ENCODE data around the gene CYP8B1. TPM values are rescaled to one million over a fixed set of nuclear protein-coding genes. Genes with fewer than 3 reads are reported as not detected.

The CYP8B1 gene
- total RNA-seq, 1 donor from 2014 or later = not detected

DNA sequence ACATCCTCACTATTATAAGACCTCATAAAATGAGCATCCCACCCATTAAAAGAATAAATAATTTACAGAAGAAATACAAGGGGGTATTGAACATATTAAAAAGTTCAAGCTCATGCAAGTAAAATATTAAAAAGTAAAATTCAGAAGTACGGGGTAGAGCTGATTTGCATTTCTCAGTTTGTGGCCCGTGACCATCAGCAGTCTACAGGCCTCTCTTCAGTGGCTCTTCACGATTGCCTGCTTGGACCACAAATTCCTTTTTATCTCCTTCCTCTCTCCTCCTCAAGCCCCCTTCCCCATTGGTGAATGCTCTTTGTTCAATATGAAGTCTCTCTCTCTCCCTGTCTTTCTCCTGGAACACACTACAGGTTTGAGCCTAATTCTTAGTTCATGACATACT is 19.1 kb downstream of the CYP8B1 start:
- peaks cover 8% of the 10 kb centered on the region for H3K9me3 Mint-ChIP-seq
- H3K4me3 Mint-ChIP-seq = no peak overlapping the region
- no peak for DNase-seq (ENCODE audit: low read depth, low spot score)
- H3K27ac Mint-ChIP-seq (ENCODE audit: unreplicated experiment) = no peak overlapping the region
- peaks cover 24% of the 10 kb centered on the region for H3K27me3 Mint-ChIP-seq (ENCODE audit: low read depth)
- no peaks in the 10 kb centered on the region for H3K4me1 Mint-ChIP-seq
- peaks cover 2% of the 10 kb centered on the region for H3K36me3 Mint-ChIP-seq (ENCODE audit: low read depth)
- TF ChIP-seq, protein P1, sequence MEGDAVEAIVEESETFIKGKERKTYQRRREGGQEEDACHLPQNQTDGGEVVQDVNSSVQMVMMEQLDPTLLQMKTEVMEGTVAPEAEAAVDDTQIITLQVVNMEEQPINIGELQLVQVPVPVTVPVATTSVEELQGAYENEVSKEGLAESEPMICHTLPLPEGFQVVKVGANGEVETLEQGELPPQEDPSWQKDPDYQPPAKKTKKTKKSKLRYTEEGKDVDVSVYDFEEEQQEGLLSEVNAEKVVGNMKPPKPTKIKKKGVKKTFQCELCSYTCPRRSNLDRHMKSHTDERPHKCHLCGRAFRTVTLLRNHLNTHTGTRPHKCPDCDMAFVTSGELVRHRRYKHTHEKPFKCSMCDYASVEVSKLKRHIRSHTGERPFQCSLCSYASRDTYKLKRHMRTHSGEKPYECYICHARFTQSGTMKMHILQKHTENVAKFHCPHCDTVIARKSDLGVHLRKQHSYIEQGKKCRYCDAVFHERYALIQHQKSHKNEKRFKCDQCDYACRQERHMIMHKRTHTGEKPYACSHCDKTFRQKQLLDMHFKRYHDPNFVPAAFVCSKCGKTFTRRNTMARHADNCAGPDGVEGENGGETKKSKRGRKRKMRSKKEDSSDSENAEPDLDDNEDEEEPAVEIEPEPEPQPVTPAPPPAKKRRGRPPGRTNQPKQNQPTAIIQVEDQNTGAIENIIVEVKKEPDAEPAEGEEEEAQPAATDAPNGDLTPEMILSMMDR (conservative IDR thresholded peaks at IDR 0.05) = no peak

DNA sequence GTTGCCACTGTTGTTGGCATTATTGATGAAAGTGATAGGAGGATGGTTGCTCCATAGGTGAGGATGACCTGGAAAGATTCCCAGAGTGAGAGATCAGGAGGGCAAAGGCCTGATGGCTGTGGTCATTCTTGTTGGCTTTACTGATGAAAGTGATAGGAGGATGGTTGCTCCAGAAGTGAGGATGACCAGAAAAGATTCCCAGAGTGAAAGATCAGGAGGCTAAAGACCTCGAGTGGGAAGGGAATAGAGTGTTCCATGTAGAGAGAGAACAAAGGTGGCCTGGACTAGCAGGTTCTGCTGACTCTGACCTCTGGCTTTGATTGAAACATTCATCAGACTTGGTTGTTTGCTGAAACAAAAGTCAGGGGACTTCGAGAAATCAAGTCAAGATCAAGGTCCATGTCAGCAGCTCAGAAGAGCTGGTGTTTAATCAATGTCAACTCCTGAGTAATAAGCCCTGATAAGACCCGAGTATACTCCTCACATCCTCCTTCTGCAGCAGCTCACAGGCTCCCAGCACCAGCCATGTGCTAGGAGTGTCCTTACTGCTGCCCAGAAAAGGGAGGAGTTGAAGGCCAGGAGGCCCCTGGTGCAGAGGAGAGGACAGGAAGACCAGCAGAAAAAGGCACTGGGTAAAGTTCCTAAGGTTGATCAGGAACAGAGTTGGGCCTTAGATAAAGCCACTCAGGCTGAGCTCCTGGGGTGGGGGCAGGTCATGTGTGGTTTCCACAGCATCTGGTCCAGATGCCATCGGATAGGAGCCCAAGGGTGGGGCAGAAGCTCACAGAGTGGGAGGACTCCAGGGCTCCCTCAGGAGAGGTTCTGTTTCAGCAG is 19.9 kb downstream of the CYP8B1 start:
- TF ChIP-seq, protein P1 (conservative IDR thresholded peaks at IDR 0.05) = no peak
- Mint-ChIP-seq H3K36me3 (ENCODE audit: low read depth) (peaks cover 2% of the 10 kb centered on the region), H3K4me3 (no peak overlapping the region), H3K27me3 (ENCODE audit: low read depth) (peaks cover 16% of the 10 kb centered on the region), H3K4me1 (no peaks in the 10 kb centered on the region), H3K27ac (ENCODE audit: unreplicated experiment) (no peak overlapping the region), H3K9me3 (peaks cover 7% of the 10 kb centered on the region)
- no peak for DNase-seq (ENCODE audit: low read depth, low spot score)

DNA sequence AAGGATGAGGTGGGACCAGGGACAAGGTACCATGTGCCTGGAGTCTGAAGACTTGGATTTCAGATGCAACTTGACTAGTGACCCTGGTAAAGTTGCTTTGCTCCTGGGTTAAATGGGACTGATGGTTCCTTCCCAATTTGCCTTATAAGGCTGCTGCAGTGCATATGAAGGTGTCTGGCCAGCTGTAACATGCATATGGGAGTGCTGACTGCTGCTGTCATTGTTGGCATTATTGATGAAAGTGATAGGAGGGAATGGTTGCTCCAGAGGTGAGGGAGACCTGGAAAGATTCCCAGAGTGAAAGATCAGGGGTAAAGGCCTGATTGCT is 20.5 kb downstream of the CYP8B1 start:
- Mint-ChIP-seq H3K4me1 (no peaks in the 10 kb centered on the region), H3K27ac (ENCODE audit: unreplicated experiment) (no peak overlapping the region), H3K4me3 (no peak overlapping the region), H3K27me3 (ENCODE audit: low read depth) (peaks cover 10% of the 10 kb centered on the region), H3K36me3 (ENCODE audit: low read depth) (peaks cover 2% of the 10 kb centered on the region), H3K9me3 (peaks cover 3% of the 10 kb centered on the region)
- no peak for DNase-seq (ENCODE audit: low read depth, low spot score)
- TF ChIP-seq, protein P1 (conservative IDR thresholded peaks at IDR 0.05) = no peak

DNA sequence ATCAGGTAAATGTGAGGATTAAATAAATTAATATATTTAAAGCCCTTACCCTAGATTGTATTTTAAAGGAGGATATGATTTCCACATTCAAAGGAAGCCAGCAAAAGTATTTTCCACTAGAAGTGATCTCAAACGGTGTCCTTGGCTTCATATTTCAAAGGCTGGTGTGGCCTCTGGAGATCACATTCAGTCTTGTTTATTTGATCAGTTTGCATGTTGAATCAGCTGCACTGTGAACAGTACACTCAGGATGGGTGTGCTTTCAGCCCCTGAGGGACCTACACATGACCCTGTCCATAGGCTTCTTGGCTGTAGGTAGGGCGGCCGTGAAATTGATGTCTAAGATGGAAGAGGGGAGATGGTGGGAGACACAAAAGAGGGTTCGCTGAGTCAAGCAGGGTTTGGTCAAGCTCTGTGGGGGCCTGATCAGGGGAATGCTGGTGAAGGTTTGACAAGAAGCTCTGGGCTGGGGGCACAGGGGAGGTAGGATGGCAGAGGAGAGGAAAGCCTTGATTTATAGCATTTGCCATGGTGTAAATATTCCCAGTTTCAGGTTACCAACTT is 21.9 kb downstream of the CYP8B1 start:
- H3K9me3 Mint-ChIP-seq = no peaks in the 10 kb centered on the region
- no peak overlapping the region for H3K4me3 Mint-ChIP-seq
- DNase-seq (ENCODE audit: low read depth, low spot score) = no peak
- no peaks in the 10 kb centered on the region for H3K4me1 Mint-ChIP-seq
- peaks cover 2% of the 10 kb centered on the region for H3K27me3 Mint-ChIP-seq (ENCODE audit: low read depth)
- TF ChIP-seq, protein P1 (conservative IDR thresholded peaks at IDR 0.05) = no peak
- no peaks in the 10 kb centered on the region for H3K36me3 Mint-ChIP-seq (ENCODE audit: low read depth)
- no peak overlapping the region for H3K27ac Mint-ChIP-seq (ENCODE audit: unreplicated experiment)

DNA sequence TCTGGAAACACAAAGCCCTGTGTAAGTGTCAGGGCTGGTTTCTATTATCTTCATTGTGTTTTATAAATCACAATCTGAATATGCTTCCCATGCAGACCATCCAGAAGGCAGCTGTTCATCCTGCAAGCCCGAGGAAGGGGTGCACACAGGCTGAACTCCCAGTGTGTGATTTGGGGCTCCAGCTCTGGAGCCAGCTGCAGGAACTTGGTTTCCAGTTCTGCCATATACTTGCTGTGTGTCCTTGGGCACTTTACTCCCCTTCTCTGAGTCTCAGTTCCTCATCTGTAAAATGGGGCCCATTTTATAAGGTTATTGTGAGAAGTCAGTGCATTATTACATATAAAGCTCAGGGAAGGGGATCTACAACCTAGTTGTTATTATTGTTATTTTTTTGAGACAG is 22.6 kb downstream of the CYP8B1 start:
- Mint-ChIP-seq H3K36me3 (ENCODE audit: low read depth) (no peaks in the 10 kb centered on the region), H3K27ac (ENCODE audit: unreplicated experiment) (no peak overlapping the region), H3K9me3 (no peaks in the 10 kb centered on the region), H3K4me3 (no peak overlapping the region), H3K4me1 (no peaks in the 10 kb centered on the region), H3K27me3 (ENCODE audit: low read depth) (no peaks in the 10 kb centered on the region)
- TF ChIP-seq, protein P1 (conservative IDR thresholded peaks at IDR 0.05) = no peak
- no peak for DNase-seq (ENCODE audit: low read depth, low spot score)
